HG02938 (cell line): ENCODE results near the gene HNF1A.
"Not testable (repeated sequence)": the region's sequence is repeated elsewhere in the genome, so short reads cannot be mapped to it uniquely, and the experiment has no call there.

Experiments used
- ATAC-seq: cut with Tn5 transposase; IDR thresholded peaks from one replicate; pipeline ENCODE4 v1.9.1; 2021; ENCODE audit warnings: mild to moderate bottlenecking, moderate library complexity; ENCODE audit not compliant: unreplicated experiment

HNF1A gene, protein sequence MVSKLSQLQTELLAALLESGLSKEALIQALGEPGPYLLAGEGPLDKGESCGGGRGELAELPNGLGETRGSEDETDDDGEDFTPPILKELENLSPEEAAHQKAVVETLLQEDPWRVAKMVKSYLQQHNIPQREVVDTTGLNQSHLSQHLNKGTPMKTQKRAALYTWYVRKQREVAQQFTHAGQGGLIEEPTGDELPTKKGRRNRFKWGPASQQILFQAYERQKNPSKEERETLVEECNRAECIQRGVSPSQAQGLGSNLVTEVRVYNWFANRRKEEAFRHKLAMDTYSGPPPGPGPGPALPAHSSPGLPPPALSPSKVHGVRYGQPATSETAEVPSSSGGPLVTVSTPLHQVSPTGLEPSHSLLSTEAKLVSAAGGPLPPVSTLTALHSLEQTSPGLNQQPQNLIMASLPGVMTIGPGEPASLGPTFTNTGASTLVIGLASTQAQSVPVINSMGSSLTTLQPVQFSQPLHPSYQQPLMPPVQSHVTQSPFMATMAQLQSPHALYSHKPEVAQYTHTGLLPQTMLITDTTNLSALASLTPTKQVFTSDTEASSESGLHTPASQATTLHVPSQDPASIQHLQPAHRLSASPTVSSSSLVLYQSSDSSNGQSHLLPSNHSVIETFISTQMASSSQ

GRCh38 chr12:120978296-120979219 lies at the start of gene HNF1A:
TSS of gene HNF1A (plus strand) at chr12:120978543. CDS start at chr12:120978769, 226 bp downstream.
- no peak for ATAC-seq

DNA sequence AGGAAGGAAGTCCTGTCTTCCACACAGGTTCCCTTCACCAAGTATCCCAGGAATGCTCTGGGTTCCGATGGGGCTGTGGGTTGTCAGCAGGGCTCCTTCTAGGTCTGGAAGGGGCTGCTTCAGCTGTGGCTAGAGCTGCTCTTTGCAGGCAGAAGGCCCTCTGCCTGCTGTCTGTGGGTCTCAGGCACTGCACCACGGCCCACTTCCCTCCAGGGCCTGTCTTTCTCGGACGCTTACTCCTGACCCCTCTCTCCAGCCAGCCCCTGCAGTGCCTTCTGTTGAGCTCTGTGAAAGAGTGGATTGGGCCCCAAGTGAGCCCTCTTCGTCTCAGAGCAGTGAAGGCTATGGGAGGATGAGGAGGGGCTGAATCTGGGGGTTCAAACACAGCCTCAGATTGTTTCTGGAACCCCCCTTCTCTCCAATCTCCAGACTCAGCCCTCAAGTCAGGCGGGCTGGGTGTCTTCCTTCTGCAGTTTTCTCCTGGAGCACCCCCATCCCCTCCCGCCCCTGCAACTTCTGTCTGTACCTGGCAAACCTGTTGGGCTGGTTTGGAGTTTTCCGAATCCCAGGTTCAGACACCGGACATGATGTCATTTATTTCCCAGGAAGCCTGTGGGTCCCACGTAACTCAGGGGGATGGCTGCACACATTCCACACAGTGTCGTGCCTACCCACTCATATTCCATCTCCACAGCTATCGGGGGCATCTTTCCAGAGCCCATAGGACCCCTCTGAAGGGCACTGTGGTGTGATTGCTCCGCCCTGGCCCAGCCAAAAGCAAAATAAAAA lies 49.3 kb upstream of the HNF1A start:
- ATAC-seq = no peak

DNA sequence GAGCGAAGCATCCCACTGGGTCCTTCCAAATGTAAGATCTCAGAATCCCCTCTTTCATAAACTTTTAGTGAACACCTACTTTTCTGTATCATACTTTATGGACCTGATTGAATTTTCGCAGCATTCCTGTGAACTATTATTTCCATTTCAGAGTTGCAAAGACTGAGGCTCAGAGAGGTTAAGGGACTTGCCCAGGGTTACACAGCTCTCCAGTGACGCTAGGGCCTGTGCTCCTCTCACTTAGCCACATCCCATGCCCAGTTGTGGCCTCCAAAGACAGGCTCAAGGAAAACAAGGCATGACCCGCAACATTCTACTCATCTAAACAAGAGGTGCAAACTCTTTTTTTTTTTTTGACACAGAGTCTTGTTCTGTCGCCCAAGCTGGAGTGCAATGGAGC lies 48.3 kb upstream of the HNF1A start:
- ATAC-seq = no peak

- no peak for ATAC-seq
These were observed 46.3 kb upstream of the HNF1A start for GRCh38 chr12:120932058-120932457.

- no peak for ATAC-seq
These were observed 45.3 kb upstream of the HNF1A start for GRCh38 chr12:120932956-120933526.

DNA sequence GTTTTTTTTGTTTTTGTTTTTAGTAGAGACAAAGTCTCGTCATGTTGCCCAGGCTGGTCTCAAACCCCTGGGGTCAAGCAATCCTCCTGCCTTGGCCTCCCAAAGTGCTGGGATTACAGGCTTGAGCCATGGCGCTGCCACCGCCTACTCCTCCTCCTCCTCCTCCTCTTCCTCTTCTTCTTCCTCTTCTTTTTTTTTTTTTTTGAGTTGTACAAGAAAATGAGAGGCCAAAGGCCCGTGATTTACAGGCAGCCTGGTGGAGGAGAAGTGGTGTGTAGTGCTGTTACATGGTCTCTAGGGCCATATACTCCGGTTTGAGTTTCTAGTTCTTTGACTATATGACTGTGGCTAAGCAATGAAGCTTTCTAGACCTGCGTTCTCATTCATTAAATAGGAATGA lies 44.6 kb upstream of the HNF1A start:
- no peak for ATAC-seq

- ATAC-seq = no peak
These were observed 42.1 kb upstream of the HNF1A start for GRCh38 chr12:120936197-120936596.

DNA sequence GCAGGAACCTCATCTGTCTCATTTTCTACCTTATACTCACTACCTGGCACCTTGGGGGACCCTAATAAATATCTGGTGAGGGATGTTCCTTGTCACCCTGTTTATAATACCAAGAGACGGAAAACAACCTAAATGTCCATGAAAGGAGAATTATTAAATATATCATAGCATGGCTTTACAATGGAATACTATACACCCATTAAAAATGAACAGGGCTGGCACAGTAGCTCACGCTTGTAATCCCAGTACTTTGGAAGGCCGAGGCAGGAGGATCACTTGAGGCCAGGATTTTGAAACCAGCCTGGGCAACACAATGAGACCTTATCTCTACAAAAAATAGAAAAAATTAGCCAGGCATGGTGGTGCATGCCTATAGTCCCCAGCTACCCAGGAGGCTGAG lies 39.8 kb upstream of the HNF1A start:
- ATAC-seq = no peak

- ATAC-seq = no peak
These were observed 38.8 kb upstream of the HNF1A start for GRCh38 chr12:120939523-120939922.

DNA sequence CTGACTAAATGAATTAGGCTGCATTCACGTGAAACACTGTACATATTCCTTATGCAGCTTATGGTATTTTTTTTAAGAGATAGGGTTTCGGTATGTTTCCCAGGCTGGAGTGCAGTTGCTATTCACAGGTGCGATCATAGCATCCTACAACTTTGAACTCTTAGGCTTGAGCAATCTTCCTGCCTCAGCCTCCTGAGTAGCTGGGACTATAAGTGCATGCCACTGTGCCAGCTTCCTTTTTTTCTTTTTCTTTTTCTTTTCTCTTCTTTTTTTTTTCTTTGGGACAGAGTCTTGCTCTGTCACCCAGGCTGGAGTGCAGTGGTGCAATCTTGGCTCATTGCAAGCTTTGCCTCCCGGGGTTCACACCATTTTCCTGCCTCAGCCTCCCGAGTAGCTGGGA lies 38.3 kb upstream of the HNF1A start:
- ATAC-seq = no peak

DNA sequence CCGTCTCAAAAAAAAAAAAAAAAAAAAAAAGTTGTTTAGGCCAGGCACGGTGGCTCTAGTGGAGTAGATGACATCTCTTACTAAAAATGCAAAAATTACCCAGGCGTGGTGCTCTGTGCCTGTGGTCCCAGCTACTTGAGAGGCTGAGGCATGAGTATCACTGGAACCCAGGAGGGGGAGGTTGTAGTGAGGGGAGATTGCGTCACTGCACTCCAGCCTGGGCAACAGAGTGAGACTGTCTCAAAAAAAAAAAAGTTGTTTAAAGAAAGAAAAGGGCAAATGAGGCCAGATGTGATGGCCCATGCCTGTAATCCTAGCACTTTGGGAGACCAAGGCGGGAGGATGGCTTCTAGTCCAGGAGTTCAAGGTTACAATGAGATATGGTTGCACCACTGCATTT lies 37.5 kb upstream of the HNF1A start:
- no peak for ATAC-seq

DNA sequence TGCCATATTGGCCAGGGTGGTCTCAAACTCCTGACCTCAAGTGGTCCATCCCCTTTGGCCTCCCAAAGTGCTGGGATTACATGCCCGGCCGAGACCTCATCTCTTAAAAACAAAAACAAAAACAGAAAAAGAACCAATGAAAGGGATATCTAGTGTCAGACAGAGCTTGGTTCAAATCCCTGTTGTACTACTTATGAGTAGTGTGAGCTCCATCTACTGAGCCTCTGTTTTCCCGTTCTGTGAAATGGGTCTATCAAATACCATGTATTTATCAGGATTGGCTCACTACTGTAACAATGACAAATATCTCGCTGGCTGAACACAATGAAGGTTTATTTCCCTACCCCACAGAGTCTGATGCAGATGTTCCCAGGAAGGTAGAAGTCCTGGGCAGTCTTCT lies 36.9 kb upstream of the HNF1A start:
- ATAC-seq = no peak

- ATAC-seq = no peak
These were observed 36.4 kb upstream of the HNF1A start for GRCh38 chr12:120941846-120942405.

DNA sequence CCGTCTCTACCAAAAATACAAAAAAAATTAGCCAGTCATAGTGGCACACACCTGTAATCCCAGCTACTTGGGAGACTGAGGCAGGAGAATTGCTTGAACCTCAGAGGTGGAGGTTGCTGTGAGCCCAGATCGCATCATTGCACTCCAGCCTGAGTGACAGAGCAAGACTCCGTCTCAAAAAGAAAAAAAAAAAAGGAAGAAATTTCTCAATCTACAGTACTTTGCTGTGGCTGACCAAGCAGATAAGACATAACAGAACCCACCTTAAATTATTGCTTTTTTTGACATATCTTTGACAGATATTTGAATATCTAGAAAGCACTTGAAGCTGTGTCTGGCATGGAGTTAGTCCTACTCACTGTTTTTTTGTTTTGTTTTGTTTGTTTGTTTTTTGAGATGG lies 34.9 kb upstream of the HNF1A start:
- no peak for ATAC-seq

GRCh38 chr12:120944645-120945217 lies 33.6 kb upstream of the HNF1A start:
- no peak for ATAC-seq

DNA sequence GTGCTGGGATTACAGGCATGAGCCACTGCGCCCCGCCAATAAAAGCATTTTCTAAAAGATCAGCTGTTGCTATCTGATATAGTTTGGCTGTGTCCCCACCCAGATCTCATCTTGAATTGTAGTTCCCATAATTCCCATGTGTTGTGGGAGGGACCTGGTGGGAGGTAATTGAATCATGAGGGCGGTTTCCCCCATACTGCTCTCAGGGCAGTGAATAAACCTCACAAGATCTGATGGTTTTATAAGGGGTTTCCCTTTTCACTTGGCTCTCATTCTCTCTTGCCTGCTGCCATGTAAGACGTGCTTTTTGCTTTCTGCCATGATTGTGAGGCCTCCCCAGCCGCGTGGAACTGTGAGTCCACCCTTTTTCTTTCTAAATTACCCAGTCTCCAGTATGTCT lies 32.8 kb upstream of the HNF1A start:
- ATAC-seq = not testable (repeated sequence)

- not testable (repeated sequence) for ATAC-seq
These were observed 28.0 kb upstream of the HNF1A start for GRCh38 chr12:120950260-120950799.

DNA sequence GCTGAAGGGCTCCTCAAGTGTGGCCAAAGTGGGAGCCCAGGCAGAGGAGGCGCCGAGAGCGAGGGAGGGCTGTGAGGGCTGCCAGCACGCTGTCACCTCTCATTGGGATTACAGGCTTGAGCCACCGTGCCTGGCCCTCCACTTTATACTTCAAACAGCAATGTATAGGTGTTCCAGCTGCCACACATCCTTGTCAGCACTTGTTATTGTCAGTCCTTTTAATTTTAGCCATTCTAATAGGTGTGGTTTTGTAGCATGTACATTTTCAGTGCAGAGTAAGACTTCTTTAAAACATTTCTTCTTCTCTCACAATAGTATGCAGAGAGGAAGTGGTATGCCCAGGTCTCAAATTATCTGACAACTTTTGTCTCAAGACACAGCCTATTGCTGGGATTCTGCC lies 27.5 kb upstream of the HNF1A start:
- no peak for ATAC-seq

DNA sequence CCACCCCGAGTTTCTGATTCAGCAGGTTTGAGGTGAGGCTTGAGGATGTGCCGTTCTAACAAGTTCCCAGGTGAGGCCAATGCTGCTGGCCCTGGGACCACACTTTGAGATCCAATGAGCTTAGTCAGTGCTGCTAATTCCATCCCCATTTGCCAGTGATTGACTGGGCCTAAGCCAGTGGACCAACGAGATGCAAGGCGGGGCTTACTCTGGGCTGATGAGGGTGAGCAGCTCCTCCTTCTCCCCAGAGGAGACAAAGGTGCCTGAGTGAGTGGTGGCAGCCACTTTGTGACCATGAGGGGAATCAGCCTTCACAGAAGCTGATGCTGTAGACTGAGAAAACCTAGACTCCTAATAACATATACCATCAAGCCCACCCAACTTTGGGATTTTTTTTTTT lies 23.1 kb upstream of the HNF1A start:
- no peak for ATAC-seq
